NCI-H1930 (cell line): ENCODE data around the gene CREB3L2.
"Not testable (repeated sequence)": the region's sequence is repeated elsewhere in the genome, so short reads cannot be mapped to it uniquely, and the experiment has no call there.

Source experiments
- DNase-seq, 2 experiments: peaks; one replicate each; lab custom pipeline; 2025; lab: John Stamatoyannopoulos, UW

The CREB3L2 gene

DNA sequence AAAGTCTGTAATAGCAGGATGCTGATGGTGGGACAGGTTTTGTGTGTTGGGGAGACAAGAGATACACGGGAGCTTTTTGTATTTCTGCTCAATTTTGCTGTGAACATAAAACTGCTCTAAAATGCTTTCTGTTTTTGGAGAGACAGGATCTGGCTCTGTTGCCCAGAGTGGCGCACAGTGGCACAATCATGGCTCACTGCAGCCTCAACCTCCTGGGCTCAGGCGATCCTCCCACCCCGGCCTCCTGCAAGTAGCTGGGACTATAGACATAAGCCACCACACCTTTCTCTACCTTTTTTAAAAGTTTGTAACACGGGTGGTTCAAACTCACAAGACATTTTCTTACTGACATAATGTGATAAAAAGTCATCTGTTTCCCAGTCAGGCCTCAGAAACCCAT is 14.3 kb downstream of the CREB3L2 start:
- DNase-seq, result no peak

DNA sequence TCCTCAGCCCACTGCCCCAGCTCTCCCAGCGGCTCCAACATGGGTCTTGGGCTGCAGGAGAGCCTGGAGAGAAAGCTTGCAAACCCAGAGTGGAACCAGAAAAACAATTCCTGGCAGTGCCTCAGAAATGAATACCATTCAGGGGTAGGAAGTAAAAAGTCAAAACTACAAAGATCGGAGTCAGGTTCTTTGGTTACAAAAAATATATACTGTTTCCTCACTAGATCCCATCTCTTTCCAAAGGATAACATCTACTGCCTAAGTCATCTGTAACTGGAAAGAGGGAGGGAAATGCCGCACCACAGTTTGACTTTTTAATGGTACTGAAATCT is 14.9 kb downstream of the CREB3L2 start:
- no peak for DNase-seq

DNA sequence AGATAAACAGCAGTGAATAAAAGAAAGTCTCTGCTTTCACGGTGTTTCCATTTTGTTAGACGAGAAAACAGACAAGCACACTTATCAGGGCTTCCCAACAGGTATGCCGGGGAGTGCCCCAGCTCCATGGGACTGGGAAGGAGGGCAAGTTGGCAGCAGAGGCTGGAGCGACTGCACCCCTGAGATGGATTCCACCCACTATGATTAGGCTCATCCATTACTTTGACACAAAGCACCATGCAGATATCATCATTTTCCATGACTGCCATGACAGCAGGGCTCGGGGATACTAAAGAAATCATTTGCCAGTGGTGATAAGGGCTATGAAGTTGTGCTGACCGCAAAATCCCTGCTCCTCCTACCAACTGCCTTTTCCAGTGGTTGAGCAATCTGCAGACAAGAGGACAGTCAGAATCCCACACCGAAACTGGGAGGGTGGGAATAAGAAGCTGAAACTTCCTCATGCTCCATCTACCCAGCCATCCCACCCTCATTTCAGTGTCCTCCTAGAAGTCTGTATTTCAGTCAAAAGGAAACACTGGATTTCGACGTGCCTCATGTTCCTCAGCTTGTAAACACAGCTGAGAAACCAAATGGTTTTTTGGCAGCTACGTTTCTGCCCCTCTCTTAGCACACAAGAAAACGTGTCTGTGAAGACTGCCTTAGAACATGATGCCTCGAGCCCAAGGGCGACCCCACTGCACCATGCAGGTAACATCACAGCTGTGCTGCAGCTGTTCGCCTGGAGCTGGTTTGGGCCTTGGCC is 15.5 kb downstream of the CREB3L2 start:
- no peak for DNase-seq

DNA sequence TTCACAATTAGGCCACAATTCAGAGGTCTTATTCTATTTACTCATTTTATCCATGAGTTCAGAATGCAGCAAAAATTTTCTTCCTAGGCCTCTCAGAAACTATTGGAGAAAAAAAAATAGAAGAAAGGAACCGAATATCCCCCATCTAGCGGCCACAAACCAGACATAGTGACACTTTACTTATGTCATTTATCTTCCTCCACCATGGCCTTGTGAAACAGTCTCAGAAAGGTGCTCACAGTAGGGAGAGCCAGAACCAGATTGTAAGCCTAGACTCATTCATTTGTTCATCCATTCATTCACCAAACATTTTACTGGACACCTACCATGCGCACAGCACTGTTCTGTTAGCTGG is 16.0 kb downstream of the CREB3L2 start:
- no peak for DNase-seq

DNA sequence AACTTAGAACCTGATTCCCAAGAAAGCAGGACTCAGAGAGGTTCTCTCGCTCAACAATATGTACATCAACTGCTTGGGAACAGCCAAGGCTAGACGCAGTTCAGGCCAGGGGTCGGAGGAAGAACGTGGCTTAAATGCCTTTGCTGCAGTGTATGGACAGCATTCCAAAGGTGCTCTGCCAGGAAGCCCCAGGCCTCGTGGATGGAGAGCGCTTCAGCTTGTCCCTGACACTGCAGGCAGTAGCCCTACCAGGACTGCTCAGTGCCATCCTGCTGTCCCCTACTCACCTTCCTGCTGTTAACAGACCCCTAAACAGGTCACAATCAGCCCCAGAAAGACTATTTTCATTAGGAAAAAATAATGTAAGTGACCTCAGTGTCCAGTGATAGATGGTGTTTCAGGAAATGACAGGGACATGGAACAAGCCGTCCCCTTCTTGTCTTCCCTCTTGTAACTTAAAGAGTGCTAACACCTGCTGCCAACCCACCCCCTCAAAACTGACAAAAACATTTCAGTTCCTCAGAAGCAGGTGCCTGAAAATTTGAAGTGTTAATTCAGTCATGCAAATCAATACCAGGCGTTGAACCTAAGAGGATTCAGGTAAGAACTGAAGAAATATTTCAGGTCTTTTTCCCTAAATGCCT is 16.5 kb downstream of the CREB3L2 start:
- no peak for DNase-seq

DNA sequence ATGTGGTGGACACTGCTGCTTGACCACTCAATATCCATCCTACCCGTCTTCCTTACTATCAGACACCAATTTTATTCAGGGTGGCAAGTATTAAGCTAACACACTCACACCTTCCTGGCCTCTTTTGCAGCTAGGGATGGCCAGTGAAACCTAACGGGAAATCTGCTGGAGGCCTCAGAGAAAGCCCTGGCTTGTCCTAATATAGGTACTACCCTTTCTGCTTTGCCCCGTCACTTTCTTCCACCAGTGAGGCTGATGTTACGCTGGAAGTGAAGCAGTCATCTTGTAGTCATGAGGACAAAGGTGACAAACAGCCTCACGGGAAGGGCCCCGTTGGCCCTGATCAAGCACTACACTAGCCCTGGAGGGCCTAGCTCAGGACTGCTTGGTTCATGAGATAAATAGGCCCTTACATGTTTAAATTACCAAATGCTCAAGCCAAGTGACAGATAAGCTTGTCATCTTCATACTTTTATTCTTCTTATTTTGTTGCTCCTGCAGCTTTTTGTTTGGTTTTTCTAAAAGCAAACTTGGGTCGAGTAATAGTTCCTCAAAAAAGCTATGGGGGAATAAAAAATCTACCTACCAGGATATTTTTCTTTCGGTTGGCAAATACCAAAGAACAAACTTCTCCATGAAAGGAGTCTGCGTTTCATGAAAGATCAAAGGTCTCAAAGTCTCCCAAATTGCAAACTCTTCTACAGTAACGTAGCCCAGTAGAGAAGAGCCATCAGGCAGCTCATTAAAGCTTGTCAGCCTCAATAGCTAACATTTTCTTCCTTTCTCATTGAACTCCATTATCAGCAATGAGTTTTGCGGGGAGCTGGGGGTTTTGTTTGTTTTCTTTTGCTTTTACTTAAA is 17.5 kb downstream of the CREB3L2 start:
- DNase-seq, result no peak

DNA sequence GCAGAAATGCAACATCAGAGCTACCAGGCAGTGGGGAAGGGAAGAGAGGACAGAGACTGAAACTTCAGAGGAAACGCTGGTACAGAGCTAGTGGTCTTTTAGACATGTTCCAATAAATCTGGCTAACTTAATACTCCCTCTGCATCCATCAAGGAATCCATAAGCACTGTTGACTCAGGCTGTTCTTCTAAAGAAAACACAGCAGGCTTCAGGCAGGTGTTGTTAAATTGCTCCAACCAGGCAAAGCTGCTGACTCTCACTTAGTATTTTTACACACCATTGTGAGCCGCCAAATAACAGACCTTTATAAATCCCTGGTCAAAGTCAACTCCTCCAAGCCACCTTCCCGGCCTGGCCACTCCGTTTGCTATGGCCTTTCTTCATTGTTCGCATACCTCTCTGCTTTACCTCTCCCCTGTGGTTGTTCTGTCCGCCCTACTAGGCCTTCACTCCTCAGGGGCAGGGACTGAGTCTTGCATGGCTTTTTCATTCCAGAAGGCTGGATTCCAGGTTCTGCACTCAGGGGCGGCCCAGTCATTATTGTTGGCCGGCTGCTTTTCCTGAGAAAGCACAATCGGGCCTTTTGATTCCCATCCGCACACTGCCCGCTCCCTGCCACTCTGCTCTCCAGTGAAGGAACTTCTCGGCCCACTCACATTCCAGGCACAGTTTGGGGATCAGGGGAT is 18.4 kb downstream of the CREB3L2 start:
- no peak for DNase-seq

DNA sequence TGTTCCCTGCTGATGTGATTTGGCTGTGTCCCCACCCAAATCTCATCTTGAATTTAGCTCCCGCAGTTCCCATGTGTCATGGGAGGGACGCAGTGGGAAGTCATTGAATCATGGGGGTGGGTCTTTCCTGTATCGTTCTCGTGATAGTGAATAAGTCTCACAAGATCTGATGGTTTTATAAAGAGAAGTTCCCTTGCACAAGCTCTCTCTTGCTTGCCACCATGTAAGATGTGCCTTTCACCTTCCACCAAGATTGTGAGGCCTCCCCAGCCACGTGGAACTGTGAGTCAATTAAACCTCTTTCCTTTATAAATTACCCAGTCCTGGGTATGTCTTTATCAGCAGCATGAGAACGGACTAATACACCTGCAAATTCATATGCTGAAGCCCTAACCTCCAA is 19.5 kb downstream of the CREB3L2 start:
- DNase-seq, result not testable (repeated sequence)

DNA sequence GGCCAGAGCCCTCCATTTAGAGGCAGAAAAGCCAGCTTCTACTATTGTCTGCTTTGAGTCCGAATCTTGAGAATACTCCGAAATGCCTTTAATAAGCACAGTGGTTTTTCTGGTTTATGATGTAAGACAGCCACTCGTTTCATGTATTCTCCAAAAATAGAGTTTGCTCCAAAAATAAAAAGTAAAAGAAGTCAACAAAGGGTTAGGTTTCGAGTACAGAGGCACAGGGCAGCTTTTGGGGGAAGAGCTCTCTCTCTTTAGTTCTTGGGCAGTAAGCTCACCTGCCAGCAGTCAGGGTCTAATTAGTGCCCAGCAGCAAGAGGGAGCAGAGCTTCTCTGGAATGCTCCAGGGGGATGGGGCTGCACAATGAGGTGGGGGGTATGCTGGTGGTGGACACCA is 20.2 kb downstream of the CREB3L2 start:
- DNase-seq, result no peak

DNA sequence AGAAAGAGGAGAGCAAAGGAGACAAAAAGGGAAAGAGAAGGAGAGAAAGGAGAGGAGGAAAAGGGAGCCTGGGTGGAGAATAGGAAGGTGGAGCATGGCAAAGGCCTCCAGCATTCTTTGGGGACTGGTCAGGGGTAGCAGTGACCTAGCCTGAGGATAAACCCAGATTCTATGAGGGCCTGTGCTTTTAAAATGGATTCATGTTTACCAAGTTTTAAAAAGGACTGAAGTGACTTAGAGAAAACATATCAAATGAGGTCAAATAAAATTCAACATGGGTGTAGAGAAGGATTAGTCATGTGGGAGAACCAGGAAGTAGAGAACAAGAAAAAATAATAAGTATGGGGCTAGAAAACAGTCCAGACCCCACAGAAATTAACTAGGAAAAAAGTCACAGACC is 20.7 kb downstream of the CREB3L2 start:
- no peak for DNase-seq

DNA sequence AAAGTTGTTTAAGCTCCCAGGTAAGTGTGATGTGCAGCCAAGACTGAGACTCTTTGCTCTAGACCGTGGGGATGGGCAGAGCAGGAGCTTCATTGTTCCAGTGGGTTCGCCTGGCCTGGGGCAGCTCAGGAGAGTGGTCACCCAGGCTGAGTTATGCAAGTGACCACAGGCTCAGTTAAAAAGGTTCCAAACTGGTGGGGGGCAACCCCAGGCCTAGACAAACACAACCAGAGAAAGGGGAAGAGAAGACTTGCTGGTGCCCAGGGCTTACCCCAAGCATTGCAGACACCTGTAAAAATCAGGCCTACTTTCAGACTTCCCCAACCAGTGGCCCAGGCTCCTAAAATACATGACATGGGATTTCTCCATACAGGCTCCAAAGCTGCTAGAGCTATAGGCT is 21.6 kb downstream of the CREB3L2 start:
- DNase-seq, result no peak

DNA sequence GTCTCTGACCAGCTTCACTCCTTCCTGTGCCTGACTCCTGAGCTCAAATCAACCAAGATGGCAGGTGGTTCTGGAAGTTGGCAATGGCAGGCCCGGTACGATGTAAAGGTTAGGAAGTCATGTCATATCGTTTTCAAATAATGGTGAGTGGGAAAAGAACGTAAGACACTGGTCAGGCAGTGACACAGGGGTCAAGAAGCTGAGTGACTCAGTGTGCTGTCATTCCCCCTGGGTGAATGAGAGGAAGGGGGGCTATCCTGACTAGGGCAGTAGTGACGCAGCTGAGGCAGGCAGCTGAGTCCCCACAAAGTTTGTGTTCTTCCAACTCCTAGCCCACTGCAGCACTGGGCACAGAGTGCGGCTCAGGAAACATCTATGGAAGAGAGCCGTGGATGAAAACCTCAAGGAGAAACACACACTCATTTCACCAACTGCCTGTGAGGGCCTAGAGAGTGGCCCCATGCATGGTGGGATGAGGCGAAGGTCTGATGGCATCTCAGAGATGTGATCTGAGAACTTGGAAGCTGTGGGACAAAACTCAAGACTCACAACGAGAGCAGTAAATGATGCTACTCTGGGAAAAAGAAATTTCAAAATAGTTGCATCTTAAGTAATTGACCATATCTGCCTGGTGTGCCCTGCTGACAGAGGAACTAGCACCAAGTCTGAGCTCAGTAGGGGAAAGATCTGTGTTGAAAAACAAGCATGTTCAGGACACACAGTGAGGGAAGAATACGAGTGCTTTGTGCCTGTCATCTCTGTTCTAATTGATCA is 23.2 kb downstream of the CREB3L2 start:
- DNase-seq, result no peak

DNA sequence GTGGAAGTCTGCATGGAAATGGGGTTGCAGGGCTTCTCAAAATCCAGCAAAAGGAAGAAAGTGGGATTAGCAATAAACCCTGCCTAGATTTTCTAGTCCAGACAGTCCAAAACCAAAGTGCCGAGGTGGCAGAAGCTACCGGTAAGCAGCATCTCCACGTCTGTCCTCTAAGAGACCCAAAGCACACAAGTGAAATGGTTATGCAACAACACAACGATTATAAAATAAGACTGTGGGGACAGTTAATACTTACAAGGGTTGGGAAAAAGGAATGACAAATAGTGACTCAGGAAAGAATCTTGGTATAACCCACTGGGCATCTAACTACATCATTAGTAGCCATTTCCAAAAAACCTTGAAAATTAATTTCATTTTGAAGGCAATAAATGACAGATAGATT is 24.7 kb downstream of the CREB3L2 start:
- DNase-seq, result no peak

DNA sequence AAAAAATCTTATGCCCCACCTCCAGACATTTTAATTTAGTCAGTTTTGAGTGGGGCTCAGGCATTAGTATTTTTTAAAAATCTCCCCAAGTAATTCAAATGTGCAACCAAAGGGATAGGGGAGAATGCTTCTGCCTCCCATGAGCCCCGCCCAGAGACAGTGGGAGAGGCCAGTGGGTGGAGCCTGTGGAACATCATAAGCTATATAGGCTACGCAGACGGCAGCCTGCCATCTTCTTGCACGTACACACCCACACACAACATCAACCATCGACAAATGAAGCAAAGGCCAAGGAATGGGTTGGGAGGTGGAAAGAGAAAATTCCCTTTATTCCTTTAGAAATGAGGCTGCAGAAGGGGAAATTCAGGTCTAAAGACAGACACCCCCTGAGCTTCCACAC is 25.2 kb downstream of the CREB3L2 start:
- no peak for DNase-seq

DNA sequence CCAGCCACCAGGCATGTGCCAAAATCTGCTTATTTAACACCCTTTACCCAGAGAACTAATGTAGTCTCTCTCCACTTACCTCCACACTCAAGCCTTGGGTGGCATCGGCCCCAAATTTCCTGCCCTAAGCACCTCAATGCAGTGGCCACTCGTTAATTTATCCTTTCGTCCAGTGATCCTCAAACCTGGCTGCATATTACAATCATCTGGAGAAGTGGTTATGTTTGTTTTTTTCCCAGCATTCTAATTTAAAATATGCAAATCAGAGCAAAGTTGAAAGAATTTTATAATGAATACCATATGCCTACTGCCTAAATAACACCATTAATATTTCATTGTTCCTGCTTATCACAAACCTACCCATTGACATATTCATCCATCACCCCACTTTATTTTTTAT is 25.7 kb downstream of the CREB3L2 start:
- DNase-seq, result no peak

DNA sequence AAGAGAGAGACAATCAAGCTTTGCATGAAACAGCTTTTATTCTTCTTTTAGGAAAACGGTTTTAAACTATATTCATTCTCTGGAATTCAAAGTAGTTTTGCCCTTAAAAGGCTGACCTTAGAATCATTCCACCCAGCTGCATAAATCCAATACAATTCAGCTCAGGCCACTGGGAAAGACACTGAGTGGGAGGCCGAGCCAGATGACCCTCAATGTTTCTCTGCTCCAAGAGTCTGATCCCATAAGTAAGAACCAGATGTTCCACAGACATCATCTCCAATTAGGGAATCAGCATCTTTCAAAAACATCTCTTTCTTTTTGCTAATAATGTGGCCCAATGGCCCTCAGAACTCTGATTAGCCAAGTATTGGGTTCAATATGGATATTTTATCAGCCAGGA is 26.1 kb downstream of the CREB3L2 start:
- no peak for DNase-seq

DNA sequence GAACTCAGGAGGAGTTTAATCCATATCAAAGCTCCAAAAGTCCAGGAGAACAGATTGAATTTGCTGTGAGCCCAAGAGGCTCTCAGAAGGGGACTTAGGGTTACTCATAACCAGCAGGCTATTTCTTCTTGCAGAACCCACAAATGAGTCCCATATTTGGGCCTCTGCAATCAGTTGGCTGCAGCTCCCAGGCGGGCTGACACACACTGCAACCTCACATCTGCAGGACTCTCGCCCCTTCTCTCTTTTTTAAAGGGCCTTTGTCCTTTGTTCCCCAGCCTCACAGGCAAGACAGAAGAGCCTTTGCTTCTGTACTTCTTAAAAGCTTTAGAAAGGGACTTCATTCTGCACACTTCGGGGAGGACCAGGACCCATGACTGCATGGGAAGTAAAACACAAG is 26.7 kb downstream of the CREB3L2 start:
- no peak for DNase-seq

DNA sequence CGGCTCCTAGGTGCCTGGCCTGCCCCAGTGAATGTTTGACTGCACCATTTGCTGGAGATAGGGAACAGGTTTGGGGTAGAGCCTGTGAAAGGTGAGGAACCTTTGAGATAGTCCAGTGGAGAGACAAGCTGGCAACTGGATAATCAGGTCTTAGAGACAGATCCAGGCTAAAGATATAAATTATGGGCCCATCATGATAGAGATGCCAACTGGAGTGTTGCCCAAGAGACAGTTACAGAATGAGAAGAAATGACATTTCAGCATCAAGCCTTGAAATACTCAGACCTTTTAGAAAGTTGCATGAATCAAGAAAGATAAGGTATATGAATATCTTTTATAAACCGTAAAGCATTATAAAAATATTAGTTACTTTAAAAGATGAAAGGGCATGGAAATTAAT is 27.1 kb downstream of the CREB3L2 start:
- no peak for DNase-seq

DNA sequence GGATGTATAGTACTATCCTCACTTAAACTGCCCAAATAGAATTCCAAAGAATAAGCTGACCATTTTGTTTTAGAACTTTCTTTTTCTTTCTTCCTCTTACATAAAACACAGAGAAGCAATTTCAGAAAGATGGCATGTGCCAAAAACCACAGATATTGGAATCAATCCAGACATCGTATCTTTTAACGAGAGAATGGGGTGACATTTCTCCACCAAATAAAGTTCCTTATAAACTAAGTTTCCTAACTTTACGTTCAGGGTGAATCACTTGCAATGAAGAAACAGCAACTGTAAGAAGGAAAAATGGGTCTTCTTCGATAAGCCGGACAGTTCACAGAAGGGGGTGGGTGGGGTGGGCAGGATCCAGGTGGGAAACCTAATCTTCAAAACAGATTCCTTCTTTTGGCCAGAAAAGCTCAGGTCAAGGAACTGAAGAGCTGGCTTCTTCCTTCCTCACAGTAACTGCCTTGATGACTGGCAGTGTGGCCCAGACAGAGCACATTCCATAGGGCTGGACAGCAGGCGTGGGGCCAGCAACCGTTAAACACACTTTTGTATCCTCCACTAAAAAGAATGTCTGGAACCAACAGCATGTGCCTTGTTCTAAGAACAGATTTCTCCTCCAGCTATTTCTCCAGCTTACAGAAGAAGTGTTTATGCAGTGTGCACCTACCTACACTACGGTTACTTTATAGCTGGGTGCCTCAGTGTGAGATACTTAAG is 31.5 kb downstream of the CREB3L2 start:
- DNase-seq, result no peak

DNA sequence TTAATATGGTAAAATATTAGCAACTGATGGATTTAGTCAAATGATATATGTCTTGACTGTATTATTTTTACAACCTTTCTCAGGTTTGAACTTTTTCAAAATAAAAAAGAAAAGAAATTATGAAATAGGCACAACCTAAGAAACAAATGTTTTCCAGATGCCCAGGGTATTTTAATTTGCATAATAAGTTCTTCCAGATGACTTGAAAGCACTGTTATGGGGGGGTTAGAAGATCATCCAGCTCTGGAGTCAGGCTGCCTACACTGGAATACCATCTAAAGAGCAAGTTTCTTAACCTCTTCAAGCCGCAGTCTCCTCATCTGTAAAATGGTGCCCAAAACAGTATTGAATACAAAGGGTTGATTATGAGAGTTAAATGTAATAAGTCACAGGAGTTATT is 32.1 kb downstream of the CREB3L2 start:
- DNase-seq, result no peak

DNA sequence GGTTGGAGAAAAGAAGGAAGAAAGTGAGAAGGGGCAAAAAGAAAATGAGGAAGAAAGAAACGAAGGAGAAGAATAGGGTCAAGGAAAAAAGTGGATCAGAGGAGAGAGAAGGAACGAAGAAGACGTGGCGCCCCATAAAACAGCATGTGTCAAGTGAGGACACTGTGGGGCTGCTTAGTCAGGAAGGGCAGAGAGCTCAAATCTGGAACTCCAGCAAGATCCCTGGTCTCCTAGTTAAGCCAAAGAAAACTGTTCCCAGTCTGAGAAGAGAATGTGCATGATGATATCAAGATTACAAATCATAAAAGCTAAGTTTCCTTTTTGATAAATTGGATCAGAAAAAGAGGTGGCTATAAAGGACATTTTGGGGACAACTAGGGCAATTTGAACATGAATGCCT is 33.0 kb downstream of the CREB3L2 start:
- no peak for DNase-seq
